ENCODE measurements around the gene ATP5F1B. TPM values are rescaled to one million over a fixed set of nuclear protein-coding genes. Genes with fewer than 3 reads are reported as not detected.

Gene ATP5F1B
- total and polyA plus RNA-seq, 2 of the 13 experiments (the other 11 are each of a cell fraction or from before 2014, with no cell fraction given): 1,051 to 1,180 TPM

- no peak for TF ChIP-seq ZNF275 (CRISPR knock-in tag; IDR thresholded peaks at IDR 0.05; ENCODE audit: borderline replicate concordance)
- TF ChIP-seq MTF1 (CRISPR knock-in tag; IDR thresholded peaks at IDR 0.05): no peak
- no peak for TF ChIP-seq REXO4 (CRISPR knock-in tag; IDR thresholded peaks at IDR 0.05; ENCODE audit: borderline replicate concordance)
- TF ChIP-seq GABPB1 (CRISPR knock-in tag; IDR thresholded peaks at IDR 0.05): peak; percentile 89
- peak; percentile 43; the same call in 1 of the 2 replicates for TF ChIP-seq ZNF362 (CRISPR knock-in tag; IDR thresholded peaks at IDR 0.05; ENCODE audit: borderline replicate concordance)
- no peak for TF ChIP-seq CREB3 (CRISPR knock-in tag; IDR thresholded peaks at IDR 0.05)
- TF ChIP-seq RBAK (CRISPR knock-in tag; IDR thresholded peaks at IDR 0.05): no peak
- no peak for TF ChIP-seq ZSCAN29 (CRISPR knock-in tag; conservative IDR thresholded peaks at IDR 0.05)
- no peak for TF ChIP-seq TBL1XR1 (IDR thresholded peaks at IDR 0.05; ENCODE audit: borderline replicate concordance, low read length, partially characterized antibody)
- no peak for TF ChIP-seq ZNF660 (CRISPR knock-in tag; IDR thresholded peaks at IDR 0.05; ENCODE audit: borderline replicate concordance, low read depth)
- no peak for TF ChIP-seq ZNF446 (CRISPR knock-in tag; IDR thresholded peaks at IDR 0.05)
- TF ChIP-seq NCOA1 (CRISPR knock-in tag; IDR thresholded peaks at IDR 0.05): no peak
- no peak for TF ChIP-seq MZF1 (CRISPR knock-in tag; IDR thresholded peaks at IDR 0.05; ENCODE audit: borderline replicate concordance)
- no peak for TF ChIP-seq PAX8 (CRISPR knock-in tag; IDR thresholded peaks at IDR 0.05; ENCODE audit: borderline replicate concordance)
- no peak for TF ChIP-seq SMAD9 (CRISPR knock-in tag; IDR thresholded peaks at IDR 0.05)
- TF ChIP-seq LRRFIP1 (CRISPR knock-in tag; conservative IDR thresholded peaks at IDR 0.05): no peak
- no peak for TF ChIP-seq ZNF484 (CRISPR knock-in tag; IDR thresholded peaks at IDR 0.05; ENCODE audit: borderline replicate concordance, low read depth)
- TF ChIP-seq ZBTB4 (CRISPR knock-in tag; IDR thresholded peaks at IDR 0.05; ENCODE audit: borderline replicate concordance): no peak
- TF ChIP-seq RARA (CRISPR knock-in tag; IDR thresholded peaks at IDR 0.05): no peak
- peak; percentile 85 for TF ChIP-seq MXD4 (CRISPR knock-in tag; IDR thresholded peaks at IDR 0.05)
Measured at GRCh38 chr12:56630180-56630632, 15.6 kb downstream of the ATP5F1B start, which contains the start of gene BAZ2A (continued).

Data from HepG2 (cell line).